NOMO-1 treated with DMSO at 0.1 percent for 48 hours (cell line): ENCODE results near the gene GAST.
A peak's percentile ranks its signal among the peaks of the same experiment; 100 is the strongest.
"Not testable (repeated sequence)": the region's sequence is repeated elsewhere in the genome, so short reads cannot be mapped to it uniquely, and the experiment has no call there.

ENCODE experiments used
- DNase-seq: peaks from one replicate; lab custom pipeline; 2025; ENCODE audit not compliant: unreplicated experiment; lab: John Stamatoyannopoulos, UW

GAST gene

GRCh38 chr17:41683441-41684007, 28.6 kb upstream of the GAST start:
- no peak for DNase-seq

GRCh38 chr17:41684035-41684434, 28.1 kb upstream of the GAST start:
- DNase-seq: no peak

DNA sequence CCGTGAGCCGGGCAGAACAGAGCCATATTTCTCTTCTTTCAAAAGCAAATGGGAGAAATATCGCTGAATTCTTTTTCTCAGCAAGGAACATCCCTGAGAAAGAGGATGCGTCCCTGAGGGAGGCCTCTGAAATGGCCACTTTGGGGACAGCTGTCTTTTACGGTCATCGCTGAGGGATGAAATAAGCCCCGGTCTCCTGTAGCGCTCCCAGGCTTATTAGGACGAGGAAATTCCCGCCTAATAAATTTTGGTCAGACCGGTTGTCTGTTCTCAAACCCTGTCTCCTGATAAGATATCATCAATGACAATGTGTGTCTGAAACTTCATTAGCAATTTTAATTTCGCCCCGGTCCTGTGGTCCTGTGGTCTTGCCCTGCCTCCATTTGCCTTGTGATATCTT, 26.4 kb upstream of the GAST start:
- not testable (repeated sequence) for DNase-seq

DNA sequence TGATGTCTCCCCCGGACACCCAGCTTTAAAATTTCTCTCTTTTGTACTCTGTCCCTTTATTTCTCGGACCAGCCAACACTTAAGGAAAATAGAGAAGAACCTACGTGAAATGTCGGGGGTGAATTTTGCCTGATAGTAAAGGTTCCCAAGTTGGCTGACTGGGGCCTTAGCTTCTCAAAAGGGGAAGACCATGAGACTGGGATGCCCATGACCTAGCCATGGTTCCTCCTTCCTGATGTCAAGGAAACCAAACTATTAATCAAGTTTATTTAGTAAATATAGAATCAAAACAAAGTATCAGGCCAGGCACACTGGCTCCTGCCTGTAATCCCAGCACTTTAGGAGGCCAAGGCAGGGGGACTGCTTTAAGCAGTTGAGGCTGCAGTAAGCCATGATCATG, 25.9 kb upstream of the GAST start:
- DNase-seq: no peak

- DNase-seq: peak; percentile 72
Measured at GRCh38 chr17:41687828-41688640, 24.1 kb upstream of the GAST start.

DNA sequence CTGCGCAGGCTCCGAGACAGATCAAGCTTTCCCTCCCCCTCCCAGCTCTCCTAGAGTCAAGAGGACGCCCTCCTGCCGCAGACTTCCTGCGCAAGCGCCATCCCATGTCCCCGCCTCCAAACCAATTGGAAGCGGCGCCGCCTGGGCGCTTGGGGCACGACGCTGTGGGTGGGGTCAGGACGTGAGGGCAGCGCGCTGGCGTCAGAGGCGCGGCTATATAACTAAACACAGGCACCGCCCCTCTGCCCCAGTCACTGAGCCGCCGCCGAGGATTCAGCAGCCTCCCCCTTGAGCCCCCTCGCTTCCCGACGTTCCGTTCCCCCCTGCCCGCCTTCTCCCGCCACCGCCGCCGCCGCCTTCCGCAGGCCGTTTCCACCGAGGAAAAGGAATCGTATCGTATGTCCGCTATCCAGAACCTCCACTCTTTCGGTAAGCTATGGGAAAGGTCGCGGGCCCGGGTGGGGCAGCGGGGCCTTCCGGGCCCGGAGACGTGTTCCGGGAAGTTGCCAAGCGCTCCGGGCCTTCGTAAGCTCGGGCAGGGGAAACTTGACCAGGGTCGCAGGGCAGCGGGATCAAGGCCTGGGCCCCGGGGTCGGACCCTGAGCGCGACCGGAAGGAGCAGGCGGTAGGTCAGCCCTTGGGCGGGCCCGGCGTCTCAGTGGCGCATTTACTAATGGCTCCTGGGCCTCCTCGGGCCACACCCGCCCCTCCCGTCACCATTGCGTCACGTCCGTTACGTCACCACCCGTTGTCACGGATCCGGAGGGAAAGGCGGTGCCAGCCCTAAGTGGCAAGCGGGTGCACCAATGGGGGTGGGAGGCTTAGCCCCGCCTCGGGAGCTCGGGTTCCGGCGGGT, 23.3 kb upstream of the GAST start, which contains the start of gene EIF1:
EIF1 (plus strand) TSS at position 245 of the 856 bp plus-strand sequence; CDS start at position 399, 154 bp downstream.
- DNase-seq: peak; percentile 99

DNA sequence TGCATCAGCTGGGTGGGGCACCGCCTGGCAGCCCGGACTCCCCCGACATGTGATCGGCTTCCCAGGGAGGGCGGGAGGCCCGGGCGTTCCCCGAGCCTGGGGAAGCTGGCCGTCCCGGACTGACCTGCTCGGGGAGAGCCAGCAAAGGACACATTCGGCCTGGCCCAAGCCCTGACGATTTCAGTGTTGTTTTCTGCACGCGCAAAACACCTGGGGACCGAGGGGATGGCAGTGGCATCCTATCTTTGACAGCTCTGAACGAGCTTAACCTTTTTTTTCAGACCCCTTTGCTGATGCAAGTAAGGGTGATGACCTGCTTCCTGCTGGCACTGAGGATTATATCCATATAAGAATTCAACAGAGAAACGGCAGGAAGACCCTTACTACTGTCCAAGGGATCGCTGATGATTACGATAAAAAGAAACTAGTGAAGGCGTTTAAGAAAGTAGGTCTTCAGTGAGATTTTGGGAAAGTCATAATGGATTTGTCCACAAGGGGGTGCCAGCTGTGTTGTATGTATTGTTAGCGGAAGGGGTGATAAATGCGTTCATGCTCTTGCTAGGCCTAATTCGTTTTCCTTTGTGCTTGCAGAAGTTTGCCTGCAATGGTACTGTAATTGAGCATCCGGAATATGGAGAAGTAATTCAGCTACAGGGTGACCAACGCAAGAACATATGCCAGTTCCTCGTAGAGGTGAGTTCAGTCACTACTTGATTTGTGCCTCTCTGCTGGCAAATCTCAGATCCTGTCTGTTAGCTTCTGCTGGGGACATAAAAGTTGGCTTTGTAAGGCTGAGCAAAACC, 22.4 kb upstream of the GAST start:
- peak; percentile 49 for DNase-seq

GRCh38 chr17:41690497-41690896, 21.6 kb upstream of the GAST start:
- DNase-seq: no peak

- DNase-seq: no peak
Measured at GRCh38 chr17:41691031-41691777, 20.9 kb upstream of the GAST start.

- no peak for DNase-seq
Measured at GRCh38 chr17:41692722-41693521, 19.2 kb upstream of the GAST start.

GRCh38 chr17:41695134-41695661, 16.9 kb upstream of the GAST start:
- DNase-seq: no peak

- DNase-seq: peak; percentile 81
Measured at GRCh38 chr17:41695954-41696757, 16.0 kb upstream of the GAST start.

- DNase-seq: peak; percentile 72
Measured at GRCh38 chr17:41697122-41697962, 14.8 kb upstream of the GAST start.

- DNase-seq: not testable (repeated sequence)
Measured at GRCh38 chr17:41700843-41701242, 11.3 kb upstream of the GAST start.

DNA sequence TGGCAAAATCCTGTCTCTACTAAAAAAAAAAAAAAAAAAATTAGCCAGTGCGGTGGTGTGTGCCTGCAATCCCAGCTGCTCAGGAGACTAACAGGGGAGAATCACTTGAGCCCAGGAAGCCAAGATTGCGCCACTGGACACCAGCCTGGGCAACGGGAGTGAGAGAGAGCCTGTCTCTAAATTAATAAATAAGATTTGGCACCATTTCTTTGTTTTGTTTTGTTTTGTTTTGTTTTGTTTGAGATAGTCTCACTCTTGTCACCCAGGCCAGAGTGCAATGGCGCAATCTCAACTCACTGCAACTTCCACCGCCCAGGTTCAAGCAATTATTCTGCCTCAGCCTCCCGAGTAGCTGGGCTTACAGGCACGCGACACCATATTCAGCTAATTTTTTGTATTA, 9.4 kb upstream of the GAST start:
- no peak for DNase-seq

- no peak for DNase-seq
Measured at GRCh38 chr17:41705271-41705991, 6.7 kb upstream of the GAST start.
